ENCODE results near the gene SERPINB6. TPM values are rescaled to one million over a fixed set of nuclear protein-coding genes. Genes with fewer than 3 reads are reported as not detected.

The SERPINB6 gene
- total and polyA plus RNA-seq, 9 of the 15 experiments (the other 6 are each of a cell fraction or from before 2014, with no cell fraction given), result 86.6 to 211 (median 143) TPM

GRCh38 chr6:2989332-2990247, 18.2 kb upstream of the SERPINB6 start (continued):
- TF ChIP-seq CBX8 (IDR thresholded peaks at IDR 0.05; ENCODE audit: borderline replicate concordance, extremely low read depth, low read depth, low read length, poor library complexity, severe bottlenecking), result no peak
- TF ChIP-seq ZNF609 (CRISPR knock-in tag; IDR thresholded peaks at IDR 0.05; ENCODE audit: borderline replicate concordance), result 0 out of 2 replicates have a peak, but pooled peaks have one; percentile 9
- 0 out of 2 replicates have a peak, but pooled peaks have one; percentile 3 for TF ChIP-seq MECOM (CRISPR knock-in tag; IDR thresholded peaks at IDR 0.05)
- peak; percentile 68; the same call in 1 of the 2 replicates for TF ChIP-seq PHTF2 (CRISPR knock-in tag; IDR thresholded peaks at IDR 0.05)
- TF ChIP-seq ZNF3 (CRISPR knock-in tag; IDR thresholded peaks at IDR 0.05), result no peak
- TF ChIP-seq ZNF133 (CRISPR knock-in tag; IDR thresholded peaks at IDR 0.05), result no peak
- TF ChIP-seq ZC3H11A (IDR thresholded peaks at IDR 0.05; ENCODE audit: low read depth, low read length), result no peak
- no peak for TF ChIP-seq ZNF778 (CRISPR knock-in tag; IDR thresholded peaks at IDR 0.05)
- peak; percentile 51 for TF ChIP-seq PKNOX1 (IDR thresholded peaks at IDR 0.05)
- no peak for TF ChIP-seq CTBP1 (IDR thresholded peaks at IDR 0.05; ENCODE audit: borderline replicate concordance)
- 0 out of 2 replicates have a peak, but pooled peaks have one; percentile 46 for TF ChIP-seq ZNF197 (CRISPR knock-in tag; IDR thresholded peaks at IDR 0.05; ENCODE audit: low read depth)
- no peak for TF ChIP-seq SNAPC5 (CRISPR knock-in tag; IDR thresholded peaks at IDR 0.05)
- no peak; the same call in 1 of the 2 replicates for TF ChIP-seq ILK (tag; IDR thresholded peaks at IDR 0.05; ENCODE audit: borderline replicate concordance, low read depth)
- TF ChIP-seq SMAD2 (IDR thresholded peaks at IDR 0.05; ENCODE audit: low read depth, low read length), result no peak

Measured in K562 (cell line).